ENCODE data around the gene DEK.
"Not testable (repeated sequence)": the region's sequence is repeated elsewhere in the genome, so short reads cannot be mapped to it uniquely, and the experiment has no call there.

DEK gene

DNA sequence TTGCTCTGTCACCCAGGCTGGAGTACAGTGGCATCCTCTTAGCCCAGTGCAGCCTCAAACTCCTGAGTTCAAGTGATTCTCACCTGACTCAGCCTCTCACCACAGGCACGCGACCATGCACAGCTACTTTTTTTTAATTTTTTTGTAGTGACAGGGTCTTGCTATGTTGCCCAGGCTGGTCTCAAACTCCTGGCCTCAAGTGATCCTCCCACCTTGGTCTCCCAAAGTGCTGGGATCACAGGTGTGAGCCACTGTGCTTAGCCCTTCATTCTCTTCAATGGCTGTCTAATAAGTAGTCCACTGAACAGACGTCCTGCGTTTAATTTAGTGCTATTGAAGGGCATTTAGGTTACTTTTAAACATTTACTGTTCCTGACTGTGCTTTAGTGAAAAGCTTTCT is 81.8 kb downstream of the DEK start:
- no peak for DNase-seq (ENCODE audit: low read depth, low spot score)
- H3K9me3 ChIP-seq (ENCODE audit: insufficient read depth, low read length): no peaks in the 10 kb centered on the region
- no peak for TF ChIP-seq ZNF274 (IDR thresholded peaks at IDR 0.05; ENCODE audit: low read depth, low read length)
- TF ChIP-seq YY1 (IDR thresholded peaks at IDR 0.05; ENCODE audit: insufficient read depth, insufficient read length): no peak
- TF ChIP-seq SUZ12 (IDR thresholded peaks at IDR 0.05; ENCODE audit: extremely low read depth, insufficient read depth, insufficient read length): no peak
- no peaks in the 10 kb centered on the region for H3K4me1 ChIP-seq (ENCODE audit: insufficient read depth, insufficient read length)
- H3K4me3 ChIP-seq (ENCODE audit: insufficient read length, low read depth): no peak overlapping the region
- no peaks in the 10 kb centered on the region for H3K27me3 ChIP-seq (ENCODE audit: insufficient read depth, insufficient read length)
- no peak overlapping the region for H3K9ac ChIP-seq (ENCODE audit: insufficient read length, low read depth)
- H3K36me3 ChIP-seq (ENCODE audit: insufficient read depth, insufficient read length, low read length): no peaks in the 10 kb centered on the region

DNA sequence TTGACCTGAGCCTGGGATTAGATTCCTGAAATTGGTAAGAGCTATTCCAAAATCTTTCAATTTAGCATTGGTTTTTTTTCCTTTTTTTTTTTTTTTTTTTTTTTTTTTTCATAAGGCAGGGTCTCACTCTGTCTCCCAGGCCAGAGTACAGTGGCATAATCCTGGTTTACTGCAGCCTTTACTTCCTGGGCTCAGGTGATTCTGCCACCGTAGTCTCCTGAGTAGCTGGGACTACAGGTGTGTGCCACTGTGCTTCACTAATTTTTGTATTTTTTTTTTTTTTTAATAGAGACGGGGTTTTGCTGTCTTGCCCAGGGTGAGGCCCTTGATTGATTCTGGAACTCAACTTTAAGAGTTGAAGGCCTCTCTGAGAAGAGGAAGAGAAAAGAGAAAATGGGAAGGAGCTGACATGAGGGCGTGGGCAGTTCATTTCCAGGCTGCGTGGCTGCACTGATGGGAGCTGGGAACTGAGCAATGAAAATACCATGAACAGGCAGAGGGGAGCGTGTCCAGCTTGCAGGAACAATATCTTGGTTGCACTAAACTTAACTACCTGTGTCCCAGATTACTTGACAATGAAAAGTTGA is 84.5 kb downstream of the DEK start:
- no peak overlapping the region for H3K4me3 ChIP-seq (ENCODE audit: insufficient read length, low read depth)
- H3K9ac ChIP-seq (ENCODE audit: insufficient read length, low read depth): no peak overlapping the region
- no peaks in the 10 kb centered on the region for H3K9me3 ChIP-seq (ENCODE audit: insufficient read depth, low read length)
- no peaks in the 10 kb centered on the region for H3K4me1 ChIP-seq (ENCODE audit: insufficient read depth, insufficient read length)
- DNase-seq (ENCODE audit: low read depth, low spot score): no peak
- no peak for TF ChIP-seq SUZ12 (IDR thresholded peaks at IDR 0.05; ENCODE audit: extremely low read depth, insufficient read depth, insufficient read length)
- no peak for TF ChIP-seq YY1 (IDR thresholded peaks at IDR 0.05; ENCODE audit: insufficient read depth, insufficient read length)
- no peak for TF ChIP-seq ZNF274 (IDR thresholded peaks at IDR 0.05; ENCODE audit: low read depth, low read length)
- H3K27me3 ChIP-seq (ENCODE audit: insufficient read depth, insufficient read length): no peaks in the 10 kb centered on the region
- H3K36me3 ChIP-seq (ENCODE audit: insufficient read depth, insufficient read length, low read length): no peaks in the 10 kb centered on the region

DNA sequence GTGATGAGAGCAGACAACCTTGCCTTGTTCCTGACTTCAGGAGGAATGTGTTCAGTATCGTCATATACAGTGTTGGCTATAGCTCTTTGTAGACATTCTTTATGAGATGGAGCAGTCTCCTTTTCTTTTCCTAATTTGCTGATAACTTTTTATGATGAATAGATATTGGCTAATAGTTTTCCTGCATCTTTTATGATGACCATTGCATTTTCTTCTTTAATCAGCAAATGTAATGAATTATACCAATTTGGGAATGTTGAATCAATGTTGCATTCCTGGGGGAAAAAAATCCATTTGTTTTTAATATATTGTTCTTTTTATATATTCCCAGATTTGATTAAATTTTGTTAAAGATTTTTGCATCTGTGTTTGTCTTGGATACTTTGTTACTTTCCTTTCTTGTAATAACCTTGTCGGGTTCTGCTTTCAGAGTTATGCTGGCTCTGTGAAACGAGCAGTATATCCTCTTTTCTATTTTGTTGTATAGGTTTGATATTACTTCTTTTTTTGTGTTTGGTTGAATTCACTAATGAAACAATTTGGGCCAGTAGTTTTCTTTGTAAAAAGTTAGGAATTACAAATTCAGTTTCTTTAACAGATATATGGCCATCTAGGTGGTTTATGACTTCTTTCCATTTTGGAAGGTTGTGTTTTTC is 85.2 kb downstream of the DEK start:
- no peaks in the 10 kb centered on the region for H3K4me1 ChIP-seq (ENCODE audit: insufficient read depth, insufficient read length)
- no peaks in the 10 kb centered on the region for H3K27me3 ChIP-seq (ENCODE audit: insufficient read depth, insufficient read length)
- H3K36me3 ChIP-seq (ENCODE audit: insufficient read depth, insufficient read length, low read length): no peaks in the 10 kb centered on the region
- TF ChIP-seq SUZ12 (IDR thresholded peaks at IDR 0.05; ENCODE audit: extremely low read depth, insufficient read depth, insufficient read length) (no peak), YY1 (IDR thresholded peaks at IDR 0.05; ENCODE audit: insufficient read depth, insufficient read length) (no peak), ZNF274 (IDR thresholded peaks at IDR 0.05; ENCODE audit: low read depth, low read length) (no peak)
- no peak overlapping the region for H3K4me3 ChIP-seq (ENCODE audit: insufficient read length, low read depth)
- H3K9ac ChIP-seq (ENCODE audit: insufficient read length, low read depth): no peak overlapping the region
- no peak for DNase-seq (ENCODE audit: low read depth, low spot score)
- H3K9me3 ChIP-seq (ENCODE audit: insufficient read depth, low read length): no peaks in the 10 kb centered on the region

DNA sequence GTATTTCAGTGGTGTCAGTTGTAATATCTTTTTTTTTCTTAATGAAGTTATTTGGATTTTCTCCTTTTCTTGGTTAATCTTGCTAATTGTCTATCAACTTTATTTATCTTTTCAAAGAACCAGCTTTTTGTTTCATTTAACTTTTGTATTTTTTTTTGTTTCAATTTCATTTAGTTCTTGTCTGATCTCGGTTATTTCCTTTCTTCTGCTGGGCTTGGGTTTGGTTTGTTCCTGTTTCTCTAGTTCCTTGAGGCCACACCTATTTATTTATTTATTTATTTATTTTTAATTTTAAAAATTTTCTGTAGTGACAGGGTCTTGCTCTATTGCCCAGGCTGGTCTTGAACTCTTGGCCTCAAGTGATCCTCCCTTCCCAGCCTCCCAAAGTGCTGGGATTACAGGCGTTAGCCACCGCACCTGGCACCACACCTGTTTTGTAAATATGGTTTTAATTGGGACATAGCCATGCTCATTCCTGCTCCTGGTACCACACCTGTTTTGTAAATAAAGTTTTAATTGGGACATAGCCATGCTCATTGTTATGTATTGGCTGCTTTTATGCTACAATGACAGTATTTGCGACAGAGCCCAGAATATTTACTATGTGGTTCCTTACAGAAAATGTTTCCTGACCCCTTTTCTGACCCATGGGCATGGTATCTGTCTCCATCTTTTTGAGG is 86.9 kb downstream of the DEK start:
- Histone ChIP-seq H3K36me3 (ENCODE audit: insufficient read depth, insufficient read length, low read length) (no peaks in the 10 kb centered on the region), H3K9me3 (ENCODE audit: insufficient read depth, low read length) (no peaks in the 10 kb centered on the region), H3K4me3 (ENCODE audit: insufficient read length, low read depth) (no peak overlapping the region), H3K4me1 (ENCODE audit: insufficient read depth, insufficient read length) (no peaks in the 10 kb centered on the region), H3K27me3 (ENCODE audit: insufficient read depth, insufficient read length) (no peaks in the 10 kb centered on the region), H3K9ac (ENCODE audit: insufficient read length, low read depth) (no peak overlapping the region)
- DNase-seq (ENCODE audit: low read depth, low spot score): no peak
- TF ChIP-seq SUZ12 (IDR thresholded peaks at IDR 0.05; ENCODE audit: extremely low read depth, insufficient read depth, insufficient read length) (no peak), YY1 (IDR thresholded peaks at IDR 0.05; ENCODE audit: insufficient read depth, insufficient read length) (no peak), ZNF274 (IDR thresholded peaks at IDR 0.05; ENCODE audit: low read depth, low read length) (no peak)

DNA sequence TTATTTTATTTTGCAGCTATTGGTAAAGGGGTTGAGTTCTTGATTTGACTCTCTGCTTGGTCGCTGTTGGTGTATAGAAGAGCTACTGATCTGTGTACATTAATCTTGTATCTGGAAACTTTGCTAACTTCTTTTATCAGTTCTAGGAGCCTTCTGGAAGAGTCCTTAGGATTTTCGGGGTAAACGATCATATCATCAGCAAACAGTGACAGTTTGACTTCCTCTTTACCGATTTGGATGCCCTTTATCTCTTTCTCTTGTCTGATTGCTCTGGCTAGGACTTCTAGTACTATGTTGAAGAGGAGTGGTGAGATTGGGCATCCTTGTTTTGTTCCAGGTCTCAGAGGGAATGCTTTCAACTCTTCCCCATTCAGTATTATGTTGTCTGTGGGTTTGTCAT is 88.1 kb downstream of the DEK start:
- not testable (repeated sequence) for H3K9ac ChIP-seq (ENCODE audit: insufficient read length, low read depth); H3K27me3 ChIP-seq (ENCODE audit: insufficient read depth, insufficient read length); H3K9me3 ChIP-seq (ENCODE audit: insufficient read depth, low read length); H3K4me1 ChIP-seq (ENCODE audit: insufficient read depth, insufficient read length); H3K4me3 ChIP-seq (ENCODE audit: insufficient read length, low read depth); DNase-seq (ENCODE audit: low read depth, low spot score); H3K36me3 ChIP-seq (ENCODE audit: insufficient read depth, insufficient read length, low read length)

All from NT2/D1 (cell line).